Measurements from ENCODE around the gene HEPHL1.

Gene HEPHL1

DNA sequence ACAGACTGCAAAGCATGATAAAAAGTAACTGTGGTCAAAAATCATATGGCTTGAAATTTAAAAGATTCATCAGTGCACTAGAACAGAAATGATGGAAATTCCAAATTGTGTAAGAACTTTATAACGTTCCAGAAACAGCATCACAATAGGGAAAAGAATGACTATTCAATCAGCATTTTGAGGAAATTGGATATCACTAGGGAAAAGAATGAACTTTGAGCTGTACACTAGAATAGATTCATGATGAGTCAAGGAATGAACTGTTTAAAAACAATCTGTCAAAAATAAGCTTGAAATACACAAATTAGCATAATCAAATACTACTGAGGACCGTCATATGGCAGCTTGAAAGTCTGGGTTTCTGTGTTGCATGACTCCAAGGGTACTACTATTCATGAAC, 20.5 kb upstream of the HEPHL1 start:
- Histone ChIP-seq H3K4me2 (ENCODE audit: low read length) (no peak overlapping the region), H3K9ac (ENCODE audit: low read length) (no peak overlapping the region), H3K9me3 (ENCODE audit: insufficient read depth, low read length) (0 out of 2 replicates have a peak, but pooled peaks cover 7% of the 10 kb centered on the region), H3K27me3 (ENCODE audit: low read depth, low read length) (no peaks in the 10 kb centered on the region), H3K27ac (ENCODE audit: low read length) (no peak overlapping the region), H3K4me1 (ENCODE audit: low read length) (no peaks in the 10 kb centered on the region), H3K4me3 (ENCODE audit: low read length) (no peak overlapping the region), H4K20me1 (ENCODE audit: insufficient read depth, low read length) (no peaks in the 10 kb centered on the region), H3K79me2 (ENCODE audit: low read length) (no peaks in the 10 kb centered on the region), H3K36me3 (replicated peaks; ENCODE audit: low read depth, low read length) (no peaks in the 10 kb centered on the region), H2AFZ (ENCODE audit: low read depth, low read length) (no peak overlapping the region)
- TF ChIP-seq EZH2phosphoT487 (IDR thresholded peaks at IDR 0.05; ENCODE audit: low read depth) = no peak
- TF ChIP-seq, protein P1, sequence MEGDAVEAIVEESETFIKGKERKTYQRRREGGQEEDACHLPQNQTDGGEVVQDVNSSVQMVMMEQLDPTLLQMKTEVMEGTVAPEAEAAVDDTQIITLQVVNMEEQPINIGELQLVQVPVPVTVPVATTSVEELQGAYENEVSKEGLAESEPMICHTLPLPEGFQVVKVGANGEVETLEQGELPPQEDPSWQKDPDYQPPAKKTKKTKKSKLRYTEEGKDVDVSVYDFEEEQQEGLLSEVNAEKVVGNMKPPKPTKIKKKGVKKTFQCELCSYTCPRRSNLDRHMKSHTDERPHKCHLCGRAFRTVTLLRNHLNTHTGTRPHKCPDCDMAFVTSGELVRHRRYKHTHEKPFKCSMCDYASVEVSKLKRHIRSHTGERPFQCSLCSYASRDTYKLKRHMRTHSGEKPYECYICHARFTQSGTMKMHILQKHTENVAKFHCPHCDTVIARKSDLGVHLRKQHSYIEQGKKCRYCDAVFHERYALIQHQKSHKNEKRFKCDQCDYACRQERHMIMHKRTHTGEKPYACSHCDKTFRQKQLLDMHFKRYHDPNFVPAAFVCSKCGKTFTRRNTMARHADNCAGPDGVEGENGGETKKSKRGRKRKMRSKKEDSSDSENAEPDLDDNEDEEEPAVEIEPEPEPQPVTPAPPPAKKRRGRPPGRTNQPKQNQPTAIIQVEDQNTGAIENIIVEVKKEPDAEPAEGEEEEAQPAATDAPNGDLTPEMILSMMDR (IDR thresholded peaks at IDR 0.05; ENCODE audit: low read depth, low read length) = no peak

DNA sequence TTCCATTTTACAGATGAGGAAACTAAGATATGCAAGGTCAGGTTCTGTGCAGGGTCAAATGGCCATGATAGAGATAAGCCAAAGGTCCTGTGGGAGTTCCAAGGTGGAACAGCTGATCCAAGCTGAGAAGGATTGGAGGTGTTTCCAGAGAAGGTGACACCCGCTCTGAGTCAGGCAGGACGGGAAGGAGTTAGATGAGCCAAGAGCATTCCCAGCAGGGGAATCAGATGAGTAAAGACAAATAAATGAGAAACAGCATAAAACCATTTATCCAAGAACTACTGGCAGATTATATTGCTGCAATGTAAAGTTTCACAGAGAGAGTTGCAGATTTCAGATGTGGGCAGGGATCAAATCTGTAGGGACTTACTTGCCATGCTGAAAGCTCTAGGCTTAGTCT, 18.9 kb upstream of the HEPHL1 start:
- Histone ChIP-seq H3K4me1 (ENCODE audit: low read length) (no peaks in the 10 kb centered on the region), H3K27me3 (ENCODE audit: low read depth, low read length) (no peaks in the 10 kb centered on the region), H2AFZ (ENCODE audit: low read depth, low read length) (no peak overlapping the region), H3K79me2 (ENCODE audit: low read length) (no peaks in the 10 kb centered on the region), H3K4me2 (ENCODE audit: low read length) (no peak overlapping the region), H3K4me3 (ENCODE audit: low read length) (no peak overlapping the region), H3K9me3 (ENCODE audit: insufficient read depth, low read length) (0 out of 2 replicates have a peak, but pooled peaks cover 4% of the 10 kb centered on the region), H3K9ac (ENCODE audit: low read length) (no peak overlapping the region), H3K27ac (ENCODE audit: low read length) (no peak overlapping the region), H4K20me1 (ENCODE audit: insufficient read depth, low read length) (no peaks in the 10 kb centered on the region), H3K36me3 (replicated peaks; ENCODE audit: low read depth, low read length) (no peaks in the 10 kb centered on the region)
- TF ChIP-seq, protein P1 (IDR thresholded peaks at IDR 0.05; ENCODE audit: low read depth, low read length) = no peak
- TF ChIP-seq EZH2phosphoT487 (IDR thresholded peaks at IDR 0.05; ENCODE audit: low read depth) = no peak

DNA sequence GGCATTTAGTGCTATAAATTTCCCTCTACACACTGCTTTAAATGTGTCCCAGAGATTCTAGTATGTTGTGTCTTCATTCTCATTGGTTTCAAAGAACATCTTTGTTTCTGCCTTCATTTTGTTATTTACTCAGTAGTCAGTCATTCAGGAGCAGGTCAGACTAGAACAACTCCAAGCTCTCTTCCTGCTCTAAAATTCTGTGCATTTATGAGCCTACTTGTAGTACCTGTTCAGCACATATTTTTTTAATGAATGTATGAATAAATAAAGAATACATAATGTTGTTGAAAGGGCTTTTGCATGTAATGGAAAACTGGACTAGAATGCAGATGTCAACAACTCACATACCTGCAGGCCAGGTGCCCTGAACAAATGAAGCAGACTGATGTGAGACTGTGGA, 13.7 kb upstream of the HEPHL1 start:
- H4K20me1 ChIP-seq (ENCODE audit: insufficient read depth, low read length) = no peaks in the 10 kb centered on the region
- no peak overlapping the region for H3K27ac ChIP-seq (ENCODE audit: low read length)
- TF ChIP-seq, protein P1 (IDR thresholded peaks at IDR 0.05; ENCODE audit: low read depth, low read length) = no peak
- no peak for TF ChIP-seq EZH2phosphoT487 (IDR thresholded peaks at IDR 0.05; ENCODE audit: low read depth)

DNA sequence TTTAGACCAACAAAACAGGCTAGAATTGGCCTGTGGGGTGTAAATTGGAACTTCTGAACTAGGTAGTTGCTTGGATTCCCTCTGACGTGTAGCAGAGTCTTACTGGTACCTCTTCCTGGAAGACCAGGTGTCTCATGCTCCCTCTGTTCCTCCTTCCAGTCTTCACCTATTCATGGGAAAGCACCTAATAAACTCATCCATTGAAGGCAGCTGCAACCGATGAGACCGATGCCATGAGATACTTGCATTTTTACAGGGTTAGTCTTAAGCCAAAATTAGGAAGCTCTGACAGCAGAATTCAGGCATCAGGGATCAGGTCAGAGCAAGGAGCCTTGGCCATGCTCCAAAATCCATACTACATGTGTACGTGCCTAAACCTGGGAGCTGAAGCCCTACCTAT, 13.2 kb upstream of the HEPHL1 start:
- H3K4me2 ChIP-seq (ENCODE audit: low read length) = no peak overlapping the region
- no peak overlapping the region for H3K27ac ChIP-seq (ENCODE audit: low read length)
- no peaks in the 10 kb centered on the region for H3K79me2 ChIP-seq (ENCODE audit: low read length)
- no peaks in the 10 kb centered on the region for H3K9me3 ChIP-seq (ENCODE audit: insufficient read depth, low read length)
- H3K9ac ChIP-seq (ENCODE audit: low read length) = no peak overlapping the region
- H4K20me1 ChIP-seq (ENCODE audit: insufficient read depth, low read length) = no peaks in the 10 kb centered on the region
- H2AFZ ChIP-seq (ENCODE audit: low read depth, low read length) = no peak overlapping the region
- TF ChIP-seq EZH2phosphoT487 (IDR thresholded peaks at IDR 0.05; ENCODE audit: low read depth) = no peak
- TF ChIP-seq, protein P1 (IDR thresholded peaks at IDR 0.05; ENCODE audit: low read depth, low read length) = no peak
- H3K36me3 ChIP-seq (replicated peaks; ENCODE audit: low read depth, low read length) = no peaks in the 10 kb centered on the region
- no peaks in the 10 kb centered on the region for H3K27me3 ChIP-seq (ENCODE audit: low read depth, low read length)
- no peak overlapping the region for H3K4me3 ChIP-seq (ENCODE audit: low read length)
- no peaks in the 10 kb centered on the region for H3K4me1 ChIP-seq (ENCODE audit: low read length)

More for the DNA sequence above, 13.7 kb upstream of the HEPHL1 start:
- Histone ChIP-seq H3K79me2 (ENCODE audit: low read length) (no peaks in the 10 kb centered on the region), H3K27me3 (ENCODE audit: low read depth, low read length) (no peaks in the 10 kb centered on the region), H3K4me3 (ENCODE audit: low read length) (no peak overlapping the region), H3K36me3 (replicated peaks; ENCODE audit: low read depth, low read length) (no peaks in the 10 kb centered on the region), H3K9ac (ENCODE audit: low read length) (no peak overlapping the region), H3K4me1 (ENCODE audit: low read length) (no peaks in the 10 kb centered on the region), H3K4me2 (ENCODE audit: low read length) (no peak overlapping the region), H3K9me3 (ENCODE audit: insufficient read depth, low read length) (no peaks in the 10 kb centered on the region), H2AFZ (ENCODE audit: low read depth, low read length) (no peak overlapping the region)
